Neuronal stem cell (in vitro differentiated cells): ENCODE results near the gene MEGF11.
A peak's percentile ranks its signal among the peaks of the same experiment; 100 is the strongest.

Source experiments
- DNase-seq: peaks from one replicate; pipeline ENCODE4 v3.0.0-alpha.2; 2013; ENCODE audit warnings: low spot score
- H2AFZ ChIP-seq: one replicate; pipeline ENCODE4 v1.6.1; 2013; ENCODE audit warnings: mild to moderate bottlenecking, low read length, inconsistent platforms
- H2AK5ac ChIP-seq: 2 replicates; pipeline ENCODE4 v1.6.1; 2013; ENCODE audit warnings: low read depth, mild to moderate bottlenecking, inconsistent platforms, low read length, moderate library complexity, mixed read lengths
- H2BK120ac ChIP-seq: 2 replicates; pipeline ENCODE4 v1.6.1; 2013; ENCODE audit warnings: low read depth, mild to moderate bottlenecking, inconsistent platforms, low read length, moderate library complexity, mixed read lengths
- H2BK12ac ChIP-seq: one replicate; pipeline ENCODE4 v1.6.1; 2013; ENCODE audit warnings: low read length, inconsistent platforms
- H2BK15ac ChIP-seq: 2 replicates; pipeline ENCODE4 v1.6.1; 2013; ENCODE audit warnings: mild to moderate bottlenecking, low read length, inconsistent platforms, mixed read lengths
- H2BK5ac ChIP-seq: one replicate; pipeline ENCODE4 v1.6.1; 2013; ENCODE audit warnings: inconsistent platforms, mild to moderate bottlenecking, low read length, moderate library complexity
- H3K14ac ChIP-seq: one replicate; pipeline ENCODE4 v1.6.1; 2013; ENCODE audit warnings: low read length, inconsistent platforms
- H3K18ac ChIP-seq: 2 replicates; pipeline ENCODE4 v1.6.1; 2013; ENCODE audit warnings: low read length, inconsistent platforms
- H3K23ac ChIP-seq: 2 replicates; pipeline ENCODE4 v1.6.1; 2013; ENCODE audit warnings: low read depth, mild to moderate bottlenecking, mixed read lengths, low read length, inconsistent platforms; ENCODE audit not compliant: poor library complexity
- H3K27ac ChIP-seq: replicated peaks from 3 replicates; pipeline ENCODE4 v1.5.1; 2013; ENCODE audit warnings: low read length, inconsistent platforms
- H3K27me3 ChIP-seq, 3 experiments: 2 replicates each; pipeline ENCODE4 v1.6.1; 2013; ENCODE audit warnings: low read length in 3 of 3, mild to moderate bottlenecking in 2 of 3, inconsistent platforms in 1 of 3, low read depth in 1 of 3, mixed read lengths in 1 of 3, moderate library complexity in 1 of 3; ENCODE audit not compliant: control insufficient read depth in 3 of 3, insufficient read depth in 3 of 3
- H3K36me3 ChIP-seq, 2 donors: replicated peaks in 1 of 2; 2 replicates each; pipeline ENCODE4 v1.6.1; 2013; ENCODE audit warnings: low read length in 2 of 2; ENCODE audit not compliant: control insufficient read depth in 2 of 2, insufficient read depth in 2 of 2
- H3K4ac ChIP-seq: 2 replicates; pipeline ENCODE4 v1.6.1; 2013; ENCODE audit warnings: inconsistent platforms, mild to moderate bottlenecking, low read length, moderate library complexity
- H3K4me1 ChIP-seq, 2 donors: 1 replicate in 1 of 2; 2 replicates in 1 of 2; pipeline ENCODE4 v1.6.1; 2013; ENCODE audit warnings: low read length in 2 of 2, low read depth in 1 of 2; ENCODE audit not compliant: control insufficient read depth in 2 of 2, insufficient read depth in 1 of 2
- H3K4me2 ChIP-seq: one replicate; pipeline ENCODE4 v1.6.1; 2013; ENCODE audit warnings: mild to moderate bottlenecking, low read length, inconsistent platforms; ENCODE audit not compliant: insufficient read depth, poor library complexity, severe bottlenecking
- H3K4me3 ChIP-seq, 2 donors: 2 replicates each; pipeline ENCODE4 v1.5.1; 2013; ENCODE audit warnings: low read length in 2 of 2, mild to moderate bottlenecking in 2 of 2, inconsistent platforms in 1 of 2, moderate library complexity in 1 of 2
- H3K79me1 ChIP-seq: one replicate; pipeline ENCODE4 v1.6.1; 2013; ENCODE audit warnings: low read depth, mild to moderate bottlenecking, inconsistent platforms, low read length, moderate library complexity
- H3K9ac ChIP-seq: one replicate; pipeline ENCODE4 v1.6.1; 2013; ENCODE audit warnings: mild to moderate bottlenecking, low read depth, low read length, inconsistent platforms; ENCODE audit not compliant: poor library complexity
- H3K9me3 ChIP-seq, 2 donors: replicated peaks in 1 of 2; 2 replicates each; pipeline versions ENCODE3 to v1.6.1; 2013; ENCODE audit warnings: low read length in 2 of 2, mild to moderate bottlenecking in 2 of 2, inconsistent platforms in 1 of 2, low read depth in 1 of 2, mixed read lengths in 1 of 2, moderate library complexity in 1 of 2; ENCODE audit not compliant: control insufficient read depth in 2 of 2, insufficient read depth in 1 of 2
- H4K8ac ChIP-seq: one replicate; pipeline ENCODE4 v1.6.1; 2013; ENCODE audit warnings: low read depth, mild to moderate bottlenecking, inconsistent platforms, low read length, moderate library complexity
- H4K91ac ChIP-seq: one replicate; pipeline ENCODE4 v1.6.1; 2013; ENCODE audit warnings: low read length, low read depth, mild to moderate bottlenecking, inconsistent platforms; ENCODE audit not compliant: poor library complexity
- WGBS, 2 donors: extraction: QIAGEN DNeasy Blood & Tissue Kit; methylation state at CpG; one replicate each; pipeline ENCODE4 v1.1.7; 2013; ENCODE audit warnings: missing lambda C conversion rate in 2 of 2, mixed read lengths in 1 of 2; ENCODE audit not compliant: insufficient read length in 2 of 2, insufficient replicate concordance in 1 of 2; ENCODE audit errors: extremely low coverage in 2 of 2; 5-methylcytosine and 5-hydroxymethylcytosine counted together

MEGF11 gene

DNA sequence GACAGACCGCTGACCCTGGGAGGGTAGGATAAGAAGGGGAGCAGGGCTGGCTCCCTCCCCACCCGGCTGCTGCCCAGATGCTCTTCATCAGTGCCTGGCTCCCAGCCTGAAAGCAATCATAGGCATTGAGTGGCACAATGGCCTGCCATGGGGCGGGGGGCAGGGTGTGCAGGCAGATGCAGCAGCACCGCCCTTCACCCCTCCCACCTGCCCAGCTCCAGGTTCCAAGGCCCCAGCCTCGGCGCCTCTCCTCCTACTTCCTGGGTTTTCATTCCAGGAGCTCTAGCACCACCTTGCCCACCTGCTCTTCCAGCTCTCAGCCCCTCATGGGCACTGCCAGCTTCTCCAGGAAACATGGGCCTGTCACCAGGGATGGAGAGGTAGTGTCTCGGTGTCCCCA is 101.7 kb downstream of the MEGF11 start:
- H2AFZ ChIP-seq: no peak overlapping the region
- H3K4ac ChIP-seq: no peak overlapping the region
- WGBS, 2 donors: no CpG with 5 or more reads among the region's 7 CpGs
- H3K36me3 ChIP-seq: no peaks in the 10 kb centered on the region
- H2BK12ac ChIP-seq: no peak overlapping the region
- H2BK15ac ChIP-seq: no peak overlapping the region
- no peak overlapping the region for H3K4me3 ChIP-seq
- H4K91ac ChIP-seq: no peak overlapping the region
- peaks cover 0 to 3% of the 10 kb centered on the region in 2 donors for H3K4me1 ChIP-seq
- H3K9me3 ChIP-seq: no peaks in the 10 kb centered on the region
- H3K27ac ChIP-seq: no peak overlapping the region
- H2AK5ac ChIP-seq: no peak overlapping the region
- H3K18ac ChIP-seq: no peak overlapping the region
- peak overlapping the region; percentile 58 for H3K23ac ChIP-seq
- no peaks in the 10 kb centered on the region for H3K79me1 ChIP-seq
- H2BK120ac ChIP-seq: no peak overlapping the region
- peaks cover 0 to 48% (median 0%) of the 10 kb centered on the region in 3 experiments for H3K27me3 ChIP-seq
- DNase-seq: no peak
- no peak overlapping the region for H4K8ac ChIP-seq
- no peak overlapping the region for H3K4me2 ChIP-seq
- no peak overlapping the region for H2BK5ac ChIP-seq
- no peak overlapping the region for H3K9ac ChIP-seq
- H3K14ac ChIP-seq: peak overlapping the region; percentile 50

DNA sequence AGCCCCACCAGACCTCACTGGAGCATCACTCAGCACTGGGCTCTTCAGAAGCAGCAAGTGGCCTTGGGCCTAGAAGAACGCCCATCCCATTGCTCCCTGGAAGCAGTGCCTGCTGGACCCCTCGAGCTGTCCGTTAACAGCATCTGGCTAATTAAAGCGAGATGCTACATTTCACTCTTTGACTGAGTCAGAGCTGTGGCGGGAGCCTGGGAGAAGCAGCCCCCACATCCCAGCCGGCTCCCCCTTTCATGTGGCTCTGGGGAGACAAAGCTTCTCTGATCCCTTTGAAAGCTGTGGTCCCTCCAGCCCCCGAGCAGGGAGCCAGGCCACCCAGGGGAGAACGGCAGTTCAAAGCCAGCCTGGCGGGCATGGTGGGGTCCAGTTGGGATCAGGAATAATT is 103.7 kb downstream of the MEGF11 start:
- H3K4ac ChIP-seq: no peak overlapping the region
- no peak overlapping the region for H2BK15ac ChIP-seq
- no peak overlapping the region for H4K8ac ChIP-seq
- no peaks in the 10 kb centered on the region for H3K36me3 ChIP-seq
- H3K9me3 ChIP-seq: no peaks in the 10 kb centered on the region
- H4K91ac ChIP-seq: no peak overlapping the region
- peaks cover 0 to 5% of the 10 kb centered on the region in 2 donors for H3K4me1 ChIP-seq
- no peak overlapping the region for H3K27ac ChIP-seq
- H3K4me2 ChIP-seq: no peak overlapping the region
- no peak overlapping the region for H2BK12ac ChIP-seq
- H3K9ac ChIP-seq: no peak overlapping the region
- H2BK5ac ChIP-seq: no peak overlapping the region
- H2AK5ac ChIP-seq: no peak overlapping the region
- H3K4me3 ChIP-seq: no peak overlapping the region
- no peak overlapping the region for H3K14ac ChIP-seq
- no peak overlapping the region for H3K23ac ChIP-seq
- H3K27me3 ChIP-seq: peaks cover 0 to 38% (median 0%) of the 10 kb centered on the region in 3 experiments
- H3K18ac ChIP-seq: no peak overlapping the region
- H2BK120ac ChIP-seq: no peak overlapping the region
- DNase-seq: no peak
- no peak overlapping the region for H2AFZ ChIP-seq
- WGBS, 2 donors: no CpG with 5 or more reads among the region's 9 CpGs
- H3K79me1 ChIP-seq: no peaks in the 10 kb centered on the region

DNA sequence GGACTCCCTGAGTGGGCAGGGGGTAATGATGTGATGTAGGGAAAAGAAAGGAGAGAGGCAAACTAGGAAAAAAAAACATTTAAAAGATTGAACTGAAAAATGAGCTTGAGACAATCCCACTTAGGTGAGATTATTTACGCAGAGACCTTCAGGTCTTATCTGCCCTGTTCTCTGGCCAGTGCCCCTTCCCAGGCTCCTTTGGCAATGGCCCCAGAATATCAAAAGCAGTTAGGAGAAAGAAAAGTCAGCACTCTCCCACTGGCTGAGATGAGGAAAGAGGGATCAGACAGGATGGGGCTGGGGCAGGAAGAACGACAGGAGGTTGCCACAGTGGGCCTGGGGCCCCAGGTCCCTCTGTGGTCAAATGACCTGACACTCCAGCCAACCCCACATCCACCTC is 105.4 kb downstream of the MEGF11 start:
- Histone ChIP-seq H2BK5ac (no peak overlapping the region), H3K9ac (no peak overlapping the region), H3K36me3 (no peaks in the 10 kb centered on the region), H3K79me1 (no peaks in the 10 kb centered on the region), H4K91ac (no peak overlapping the region), H3K4me3 (no peak overlapping the region), H3K18ac (no peak overlapping the region), H3K14ac (no peak overlapping the region), H2BK120ac (no peak overlapping the region), H3K4me2 (no peak overlapping the region), H4K8ac (no peak overlapping the region), H2BK15ac (no peak overlapping the region), H3K4me1 (peaks cover 0 to 5% of the 10 kb centered on the region in 2 donors), H3K23ac (no peak overlapping the region), H3K27me3 (peaks cover 0 to 42% (median 0%) of the 10 kb centered on the region in 3 experiments), H2AFZ (no peak overlapping the region), H3K4ac (no peak overlapping the region), H2BK12ac (no peak overlapping the region), H3K27ac (no peak overlapping the region), H2AK5ac (no peak overlapping the region), H3K9me3 (no peaks in the 10 kb centered on the region)
- no CpG with 5 or more reads among the region's 2 CpGs for WGBS, 2 donors
- DNase-seq: no peak

DNA sequence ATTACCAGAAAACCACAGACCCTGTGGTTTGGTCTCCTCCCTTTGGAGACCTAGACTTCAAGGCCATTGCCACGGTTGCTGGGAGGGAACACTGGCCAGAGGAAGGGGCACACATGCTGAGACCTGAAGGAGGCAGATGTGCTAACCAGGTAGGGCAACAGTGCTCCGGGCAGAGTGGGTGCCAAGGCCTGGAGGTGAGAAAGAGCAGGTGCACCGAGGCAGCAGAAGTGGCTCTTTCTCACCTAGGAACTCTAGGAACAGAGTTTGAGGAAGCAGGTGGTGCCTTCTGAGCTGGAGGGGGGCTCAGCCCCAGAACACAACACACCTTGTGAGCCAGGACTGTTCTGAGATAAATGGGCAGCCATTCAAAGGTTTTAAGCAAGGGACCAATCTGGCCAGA is 106.1 kb downstream of the MEGF11 start:
- Histone ChIP-seq H2AK5ac (no peak overlapping the region), H3K23ac (no peak overlapping the region), H4K91ac (no peak overlapping the region), H4K8ac (no peak overlapping the region), H2BK12ac (no peak overlapping the region), H3K36me3 (no peaks in the 10 kb centered on the region), H3K9ac (no peak overlapping the region), H3K9me3 (no peaks in the 10 kb centered on the region), H3K27ac (no peak overlapping the region), H3K4me3 (no peak overlapping the region), H3K4ac (no peak overlapping the region), H2BK120ac (no peak overlapping the region), H3K18ac (no peak overlapping the region), H3K79me1 (no peaks in the 10 kb centered on the region), H2BK15ac (no peak overlapping the region), H3K14ac (no peak overlapping the region), H3K4me2 (no peak overlapping the region), H3K4me1 (peaks cover 0 to 5% of the 10 kb centered on the region in 2 donors), H3K27me3 (peaks cover 0 to 47% (median 0%) of the 10 kb centered on the region in 3 experiments), H2AFZ (no peak overlapping the region), H2BK5ac (no peak overlapping the region)
- DNase-seq: no peak
- WGBS, 2 donors: no CpG with 5 or more reads among the region's 3 CpGs
